Kidney tubule cell (primary cell): ENCODE measurements around the gene STK17B.
A peak's percentile ranks its signal among the peaks of the same experiment; 100 is the strongest.
"Not testable (repeated sequence)": the region's sequence is repeated elsewhere in the genome, so short reads cannot be mapped to it uniquely, and the experiment has no call there.

Experiments used
- DNase-seq: peaks from one replicate; pipeline ENCODE4 v3.0.0-alpha.2; 2018; ENCODE audit warnings: low spot score

Gene STK17B

DNA sequence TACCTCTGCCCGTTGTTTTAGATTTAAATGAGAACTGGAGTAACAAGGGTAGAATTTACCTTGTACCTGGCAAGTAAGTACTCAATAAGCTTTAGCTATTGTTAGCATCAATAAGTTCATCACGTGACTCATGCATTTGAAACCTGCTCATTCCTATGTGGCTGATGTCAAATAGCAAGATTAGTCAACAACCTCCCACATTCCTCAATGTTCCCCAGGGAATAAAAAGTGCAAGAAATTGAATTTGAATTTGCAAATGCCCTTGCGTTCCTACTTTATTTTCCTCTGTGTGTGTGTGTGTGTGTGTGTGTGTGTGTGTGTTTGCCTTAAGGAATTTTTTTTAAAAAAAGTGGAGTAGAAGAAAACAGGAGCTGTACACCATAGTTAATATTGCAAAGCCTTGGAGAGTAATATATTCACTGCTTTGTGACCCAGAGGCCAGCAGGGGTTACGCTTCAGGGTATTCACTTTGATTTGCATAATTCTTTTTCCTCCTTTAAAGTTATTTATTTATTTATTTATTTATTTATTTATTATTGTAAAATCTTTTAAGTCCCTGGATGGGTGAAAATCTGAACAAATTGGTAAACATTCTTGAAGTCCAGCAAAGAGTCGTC lies 58.9 kb downstream of the STK17B start:
- DNase-seq = peak; percentile 91

DNA sequence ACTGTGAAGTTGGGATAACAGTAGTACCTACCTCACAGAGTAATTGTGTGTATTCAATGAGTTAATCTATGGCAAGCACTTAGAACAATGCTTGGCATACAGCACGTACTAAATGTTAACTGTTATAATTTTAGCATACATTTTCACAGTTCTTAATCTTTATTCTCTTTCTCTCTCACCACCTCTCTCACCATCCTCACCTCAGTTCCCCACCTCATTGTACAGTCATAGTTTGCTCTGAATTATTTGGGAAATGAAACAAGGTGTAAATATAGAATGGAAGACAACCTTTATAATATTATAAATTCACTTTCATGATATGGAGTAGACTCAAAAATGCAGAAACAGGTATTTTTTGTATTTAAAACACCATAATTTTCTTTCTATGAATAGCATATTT lies 62.8 kb downstream of the STK17B start:
- DNase-seq = no peak

DNA sequence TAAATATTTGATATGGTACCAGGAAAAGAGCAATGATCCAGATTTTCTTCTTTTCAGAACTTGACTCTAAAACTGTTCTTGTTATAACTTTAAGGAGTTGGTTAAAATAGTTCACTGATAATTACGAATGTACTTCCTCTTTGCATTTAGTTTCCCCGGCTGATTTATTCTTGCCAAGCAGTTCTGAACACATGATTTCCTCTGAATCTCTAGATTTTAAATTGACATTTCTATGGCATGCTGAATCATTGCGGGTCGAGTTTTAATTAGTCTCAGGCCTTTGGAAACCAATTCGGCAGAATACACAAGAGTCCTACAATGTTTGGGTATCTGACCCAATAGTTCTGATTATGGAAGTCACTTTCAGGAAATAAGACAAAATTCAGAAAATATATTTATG lies 65.4 kb downstream of the STK17B start:
- no peak for DNase-seq

DNA sequence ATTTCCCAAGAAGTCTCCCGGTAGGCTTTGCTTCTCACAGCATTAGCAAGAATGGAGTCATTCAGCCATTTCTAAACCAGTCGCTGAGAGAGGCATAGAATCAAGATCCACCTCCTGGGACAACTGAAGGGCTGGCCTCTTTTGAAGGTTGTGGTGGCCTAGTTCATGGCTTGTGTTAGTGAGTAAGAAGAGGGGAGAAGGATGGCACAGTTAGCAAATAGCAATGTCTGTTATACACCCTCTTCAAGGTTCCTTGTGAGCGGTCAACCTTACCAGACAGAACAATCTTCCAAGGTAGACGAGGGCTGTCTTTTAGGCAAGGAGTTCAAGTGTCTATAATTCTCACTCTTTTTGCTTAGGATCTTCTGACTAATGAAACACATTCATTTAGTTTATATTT lies 67.3 kb downstream of the STK17B start:
- peak; percentile 72 for DNase-seq

DNA sequence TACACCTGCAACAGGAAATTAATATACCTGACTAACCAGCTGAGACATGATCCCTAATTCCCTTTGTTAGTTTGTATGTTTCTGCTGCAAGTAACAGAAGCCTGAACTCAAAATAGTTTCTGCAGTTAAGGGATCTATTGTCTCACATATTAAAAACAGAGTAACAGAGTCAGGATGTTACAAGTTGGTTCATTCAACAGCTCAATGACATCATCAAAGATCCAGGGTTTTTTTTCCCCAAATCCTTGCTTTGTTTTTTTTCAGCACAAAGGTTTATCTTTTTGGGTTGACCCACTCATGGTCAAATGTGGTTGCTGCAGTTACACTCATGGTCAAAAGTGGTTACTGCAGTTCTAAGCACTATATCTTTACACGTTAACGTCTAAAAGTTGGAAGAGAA lies 67.8 kb downstream of the STK17B start:
- no peak for DNase-seq

DNA sequence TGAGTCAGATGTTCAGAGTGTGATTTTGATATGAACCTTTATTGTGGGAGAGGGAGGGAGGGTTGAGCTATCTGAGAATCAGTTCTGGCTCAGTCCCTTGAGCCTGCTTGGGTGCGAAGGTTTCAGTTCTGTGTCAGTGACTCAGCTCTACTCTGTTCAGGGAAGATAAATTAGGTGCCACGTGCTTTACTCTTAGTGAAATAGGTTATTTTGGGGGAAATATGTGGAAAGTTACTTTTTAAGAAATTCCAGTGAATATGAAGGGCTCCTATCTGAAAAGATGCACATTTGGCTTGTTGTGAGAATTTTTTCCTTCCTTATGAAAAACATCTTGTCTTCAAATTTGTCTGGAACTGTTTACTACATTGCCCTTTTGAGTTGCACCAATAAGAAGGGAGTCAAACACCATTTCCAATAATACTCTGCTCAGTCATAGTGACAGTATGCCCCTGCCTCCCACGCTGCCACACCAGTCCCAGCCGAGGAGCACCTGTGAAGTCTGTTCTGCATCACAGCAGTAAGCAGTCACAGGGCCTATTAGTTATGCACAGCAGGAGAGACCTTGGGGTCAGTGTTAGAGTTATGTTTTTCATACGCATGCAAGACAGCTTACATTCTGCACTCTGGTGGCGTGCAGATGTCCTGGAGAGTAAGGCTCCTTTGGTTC lies 69.9 kb downstream of the STK17B start:
- peak; percentile 32 for DNase-seq

DNA sequence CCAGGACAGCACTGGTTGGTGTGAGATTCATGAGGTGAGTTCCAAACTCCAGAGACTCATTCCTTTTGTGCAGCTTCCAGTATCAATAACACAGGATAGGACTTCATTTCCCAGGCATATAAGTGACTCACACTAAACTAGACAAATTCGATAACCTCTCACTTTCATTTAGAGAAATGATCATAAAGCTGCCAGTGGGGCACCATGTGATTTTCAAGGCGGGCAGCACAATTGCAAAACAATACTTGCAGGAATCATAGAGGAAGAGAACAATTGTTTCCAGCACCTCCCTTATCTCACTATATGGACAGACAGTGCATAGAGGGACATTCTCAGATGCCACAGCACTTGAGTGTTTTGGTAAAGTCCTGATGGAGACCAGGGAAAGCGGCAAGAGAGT lies 71.5 kb downstream of the STK17B start:
- DNase-seq = no peak

DNA sequence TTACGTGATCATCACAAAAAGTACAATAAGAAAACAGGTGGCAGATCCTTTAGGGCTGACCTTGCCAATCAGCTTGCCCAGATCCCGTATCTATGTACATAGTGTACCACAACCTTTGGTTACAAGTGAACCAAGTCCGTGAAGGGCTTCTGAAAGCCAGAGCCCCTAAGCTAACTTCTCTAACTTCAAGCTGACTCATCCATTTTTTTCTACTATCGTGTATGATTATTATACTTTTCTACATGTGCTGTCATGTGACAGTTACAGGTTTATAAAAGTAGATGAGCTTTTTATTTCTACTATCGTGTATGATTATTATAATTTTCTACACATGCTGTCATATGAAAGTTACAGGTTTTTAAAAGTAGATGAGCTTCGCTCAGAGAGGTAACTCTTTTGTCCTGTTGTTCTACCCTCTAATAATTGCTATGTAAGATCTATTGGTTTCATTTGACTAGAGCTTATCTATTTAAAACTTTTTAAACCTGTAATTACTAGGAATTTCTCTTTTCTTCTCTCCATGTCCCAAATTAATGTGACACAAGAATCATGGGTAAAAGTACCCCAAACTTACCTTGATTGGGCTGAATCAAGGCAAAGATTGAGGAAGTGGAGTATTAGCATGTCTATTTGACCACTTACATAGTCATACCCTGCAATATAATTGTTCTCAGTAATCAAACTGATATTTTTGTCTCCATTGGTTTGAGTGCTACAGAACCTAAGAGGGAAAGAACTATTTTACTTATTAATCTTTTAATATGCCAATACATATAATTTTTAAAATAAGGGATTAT lies 73.3 kb downstream of the STK17B start:
- DNase-seq = no peak

DNA sequence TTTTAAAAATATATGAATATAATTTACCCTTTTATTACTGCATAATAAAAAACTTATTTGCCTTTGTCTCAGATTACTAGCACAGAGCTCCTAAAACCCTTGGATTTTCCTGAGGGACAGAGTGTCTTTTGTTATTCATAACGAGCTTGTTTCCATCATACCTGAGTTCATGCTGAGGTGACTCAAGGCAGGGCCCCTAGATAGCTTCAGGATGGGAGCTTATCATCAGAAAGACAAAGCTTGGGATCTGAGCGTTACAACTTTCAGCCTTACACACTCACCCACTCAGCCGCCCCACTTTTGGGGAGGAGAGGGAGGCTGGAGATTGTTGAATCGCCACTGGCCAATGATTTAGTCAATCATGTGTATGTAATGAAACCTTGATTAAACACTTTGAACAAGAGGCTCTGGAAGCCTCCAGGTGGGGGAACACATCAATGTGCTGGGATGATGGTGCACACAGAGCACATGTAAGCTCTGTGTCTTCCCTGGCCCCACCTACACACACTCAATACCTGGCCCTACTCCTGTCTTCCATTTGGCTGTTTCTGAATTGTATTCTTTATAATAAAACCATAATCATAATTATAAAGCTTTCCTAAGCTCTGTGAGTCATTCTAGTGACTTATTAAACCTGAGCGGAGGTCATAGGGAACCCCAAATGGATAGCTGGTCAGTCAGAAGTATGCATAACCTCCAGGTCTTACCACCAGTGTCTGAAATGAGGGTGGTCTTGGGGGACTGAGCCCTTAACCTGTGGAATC lies 74.2 kb downstream of the STK17B start:
- no peak for DNase-seq

DNA sequence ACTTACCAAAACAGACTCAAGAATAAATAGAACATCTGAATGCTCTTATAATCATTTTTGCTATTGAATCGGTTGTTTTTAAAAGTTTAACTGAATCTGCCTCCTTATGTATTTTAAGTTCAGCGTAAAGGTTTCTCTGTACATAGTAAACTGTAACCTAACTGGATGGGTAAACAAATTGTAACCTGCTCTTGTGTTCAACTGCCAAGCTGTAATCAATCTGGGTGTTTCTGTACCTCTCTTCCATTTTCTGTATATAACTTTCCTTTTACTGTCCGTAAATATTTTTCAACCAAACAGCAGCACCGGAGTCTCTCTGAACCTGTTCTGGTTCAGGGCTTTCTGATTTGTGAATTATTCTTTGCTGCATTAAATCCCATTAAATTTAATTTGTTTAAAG lies 75.1 kb downstream of the STK17B start:
- no peak for DNase-seq

DNA sequence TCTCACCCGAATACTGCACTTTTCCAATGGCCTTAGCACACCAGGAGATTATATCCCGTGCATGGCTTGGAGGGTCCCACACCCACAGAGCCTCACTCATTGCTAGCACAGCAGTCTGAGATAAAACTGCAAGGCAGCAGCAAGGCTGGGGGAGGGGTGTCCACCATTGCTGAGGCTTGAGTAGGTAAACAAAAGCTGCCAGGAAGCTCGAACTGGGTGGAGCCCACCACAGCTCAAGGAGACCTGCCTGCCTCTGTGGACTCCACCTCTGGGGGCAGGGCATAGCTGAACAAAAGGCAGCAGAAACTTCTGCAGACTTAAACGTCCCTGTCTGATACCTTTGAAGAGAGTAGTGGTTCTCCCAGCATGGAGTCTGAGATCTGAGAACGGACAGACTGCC lies 81.9 kb downstream of the STK17B start:
- not testable (repeated sequence) for DNase-seq

DNA sequence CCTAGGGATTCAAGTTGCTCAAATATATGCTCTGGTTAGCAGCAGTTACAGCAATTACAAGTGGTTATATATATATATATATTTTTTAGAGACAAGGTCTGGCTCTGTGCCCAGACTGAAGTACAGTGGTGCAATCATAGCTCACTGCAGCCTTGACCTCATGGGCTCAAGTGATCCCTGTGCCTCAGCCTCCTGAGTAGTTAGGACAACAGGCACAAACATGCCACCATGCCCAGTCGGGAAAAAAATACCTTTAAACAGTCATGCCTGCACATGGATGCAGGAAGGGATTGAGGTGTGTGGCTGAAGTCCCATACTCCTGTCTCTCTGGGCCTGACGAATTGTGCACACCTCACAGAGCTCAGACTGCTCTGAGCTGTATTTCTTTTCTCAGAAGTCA lies 83.2 kb downstream of the STK17B start:
- peak; percentile 53 for DNase-seq

DNA sequence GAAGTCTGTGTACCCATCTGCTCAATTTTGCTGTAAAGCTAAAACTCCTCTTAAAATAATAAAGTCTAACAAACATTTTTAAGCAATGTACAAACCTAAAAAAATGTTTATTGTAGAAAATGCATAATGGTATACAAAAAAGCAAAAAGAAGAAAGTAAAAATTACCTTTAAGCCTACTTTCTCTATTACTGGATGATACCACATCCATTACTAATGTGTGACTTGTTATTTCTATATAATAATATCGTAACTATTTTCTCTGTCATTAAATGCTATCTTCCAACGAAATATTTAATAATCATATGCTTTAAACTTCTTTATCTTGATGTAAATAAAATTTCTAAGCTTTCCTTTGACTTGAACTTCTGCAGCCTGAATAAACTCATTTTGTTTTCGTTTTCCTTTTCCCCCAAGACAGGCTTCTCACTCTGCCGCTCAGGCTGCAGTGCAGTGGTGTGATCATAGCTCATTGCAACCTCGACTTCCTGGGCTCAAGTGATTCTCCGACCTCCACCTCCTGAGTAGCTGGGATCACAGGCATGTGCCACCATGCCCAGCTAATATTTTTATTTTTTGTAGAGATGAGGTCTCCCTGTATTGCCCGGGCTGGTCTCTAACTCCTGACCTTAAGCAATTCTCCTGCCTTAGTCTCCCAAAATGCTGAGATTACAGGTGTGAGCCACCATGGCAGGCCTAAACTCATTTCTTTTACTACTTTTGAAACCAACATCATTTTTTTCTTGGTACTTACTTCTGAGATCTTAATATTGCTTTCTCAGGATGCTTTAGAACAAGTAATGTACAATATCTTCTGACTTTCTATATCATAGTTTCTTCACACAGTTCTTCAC lies 84.6 kb downstream of the STK17B start:
- DNase-seq = no peak

DNA sequence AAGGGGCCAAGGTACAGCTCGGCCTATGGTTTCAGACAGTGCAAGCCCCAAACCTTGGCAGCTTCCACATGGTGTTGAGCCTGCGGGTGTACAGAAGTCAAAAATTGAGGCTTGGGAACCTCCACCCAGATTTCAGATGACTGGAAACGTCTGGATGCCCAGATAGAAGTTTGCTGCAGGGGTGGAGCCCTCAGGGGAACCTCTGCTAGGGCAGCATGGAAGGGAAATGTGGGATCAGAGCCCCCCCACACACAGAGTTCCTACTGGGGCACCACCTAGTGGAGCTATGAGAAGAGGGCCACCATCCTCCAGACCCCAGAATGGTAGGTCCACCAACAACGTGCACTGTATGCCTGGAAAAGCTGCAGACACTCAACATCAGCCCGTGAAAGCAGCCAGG lies 87.8 kb downstream of the STK17B start:
- DNase-seq = no peak
